Measurements from ENCODE around the gene S100Z. TPM values are rescaled to one million over a fixed set of nuclear protein-coding genes. Genes with fewer than 3 reads are reported as not detected.

The S100Z gene
- total RNA-seq, 1 experiment from 2014 or later = not detected

DNA sequence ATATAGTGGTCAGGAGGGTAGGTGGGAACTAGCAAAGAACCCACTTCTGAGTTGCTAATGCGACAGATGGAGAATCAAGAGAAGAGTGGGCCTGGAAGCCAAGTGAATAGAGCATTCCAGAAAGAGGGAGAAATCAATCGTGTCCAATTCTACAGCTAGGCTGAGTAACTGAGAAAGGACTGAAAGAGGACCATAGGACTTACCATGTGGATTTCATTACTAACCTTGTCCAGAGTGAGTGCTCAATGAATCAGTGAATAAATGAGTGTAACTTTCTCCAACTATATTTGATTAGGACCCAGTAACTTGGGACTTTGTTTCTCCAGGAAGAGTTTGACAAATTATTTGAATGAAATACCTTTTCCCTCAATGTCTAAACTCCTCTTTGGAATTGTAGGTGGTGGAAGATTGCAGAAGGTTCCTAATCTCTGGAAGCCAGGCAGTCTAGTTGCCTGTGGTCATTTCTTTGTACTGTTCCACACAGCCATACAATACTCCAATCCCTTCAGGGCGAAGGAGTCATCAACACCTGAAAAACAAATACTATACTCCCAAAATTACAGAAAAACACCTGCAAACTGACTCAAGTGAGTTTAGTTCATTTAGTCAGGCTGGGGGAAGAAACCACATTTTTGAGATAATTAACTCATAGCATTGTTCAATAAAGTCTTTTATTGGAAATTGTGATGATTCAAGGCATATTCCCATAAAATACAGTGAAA lies 33.5 kb upstream of the S100Z start:
- peaks cover 33% of the 10 kb centered on the region for H3K36me3 Mint-ChIP-seq (ENCODE audit: insufficient read depth, unreplicated experiment)
- intact Hi-C loops (cut with micrococcal nuclease; ENCODE audit: unreplicated experiment) = no loop called here
- no TSS peak for BruUV-seq (replicated peaks)
- no peak overlapping the region for H3K4me3 Mint-ChIP-seq (ENCODE audit: low read depth, unreplicated experiment)
- peaks cover 18% of the 10 kb centered on the region for H3K4me1 Mint-ChIP-seq (ENCODE audit: low read depth, unreplicated experiment)
- TF ChIP-seq, protein P1, sequence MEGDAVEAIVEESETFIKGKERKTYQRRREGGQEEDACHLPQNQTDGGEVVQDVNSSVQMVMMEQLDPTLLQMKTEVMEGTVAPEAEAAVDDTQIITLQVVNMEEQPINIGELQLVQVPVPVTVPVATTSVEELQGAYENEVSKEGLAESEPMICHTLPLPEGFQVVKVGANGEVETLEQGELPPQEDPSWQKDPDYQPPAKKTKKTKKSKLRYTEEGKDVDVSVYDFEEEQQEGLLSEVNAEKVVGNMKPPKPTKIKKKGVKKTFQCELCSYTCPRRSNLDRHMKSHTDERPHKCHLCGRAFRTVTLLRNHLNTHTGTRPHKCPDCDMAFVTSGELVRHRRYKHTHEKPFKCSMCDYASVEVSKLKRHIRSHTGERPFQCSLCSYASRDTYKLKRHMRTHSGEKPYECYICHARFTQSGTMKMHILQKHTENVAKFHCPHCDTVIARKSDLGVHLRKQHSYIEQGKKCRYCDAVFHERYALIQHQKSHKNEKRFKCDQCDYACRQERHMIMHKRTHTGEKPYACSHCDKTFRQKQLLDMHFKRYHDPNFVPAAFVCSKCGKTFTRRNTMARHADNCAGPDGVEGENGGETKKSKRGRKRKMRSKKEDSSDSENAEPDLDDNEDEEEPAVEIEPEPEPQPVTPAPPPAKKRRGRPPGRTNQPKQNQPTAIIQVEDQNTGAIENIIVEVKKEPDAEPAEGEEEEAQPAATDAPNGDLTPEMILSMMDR (IDR thresholded peaks at IDR 0.05; ENCODE audit: unreplicated experiment) = no peak
- DNase-seq = no peak
- H3K27me3 Mint-ChIP-seq (ENCODE audit: unreplicated experiment) = no peaks in the 10 kb centered on the region
- CTCF ChIA-PET = interaction anchor here (0.9 to 1.2 kb wide), 4 partner anchors 9 to 26 kb away, joined by 3 to 6 read pairs (median 4); no protein-coding TSS in a partner anchor
- no peak overlapping the region for H3K27ac Mint-ChIP-seq (ENCODE audit: unreplicated experiment)
- H3K9me3 Mint-ChIP-seq (ENCODE audit: low read depth, unreplicated experiment) = no peaks in the 10 kb centered on the region

DNA sequence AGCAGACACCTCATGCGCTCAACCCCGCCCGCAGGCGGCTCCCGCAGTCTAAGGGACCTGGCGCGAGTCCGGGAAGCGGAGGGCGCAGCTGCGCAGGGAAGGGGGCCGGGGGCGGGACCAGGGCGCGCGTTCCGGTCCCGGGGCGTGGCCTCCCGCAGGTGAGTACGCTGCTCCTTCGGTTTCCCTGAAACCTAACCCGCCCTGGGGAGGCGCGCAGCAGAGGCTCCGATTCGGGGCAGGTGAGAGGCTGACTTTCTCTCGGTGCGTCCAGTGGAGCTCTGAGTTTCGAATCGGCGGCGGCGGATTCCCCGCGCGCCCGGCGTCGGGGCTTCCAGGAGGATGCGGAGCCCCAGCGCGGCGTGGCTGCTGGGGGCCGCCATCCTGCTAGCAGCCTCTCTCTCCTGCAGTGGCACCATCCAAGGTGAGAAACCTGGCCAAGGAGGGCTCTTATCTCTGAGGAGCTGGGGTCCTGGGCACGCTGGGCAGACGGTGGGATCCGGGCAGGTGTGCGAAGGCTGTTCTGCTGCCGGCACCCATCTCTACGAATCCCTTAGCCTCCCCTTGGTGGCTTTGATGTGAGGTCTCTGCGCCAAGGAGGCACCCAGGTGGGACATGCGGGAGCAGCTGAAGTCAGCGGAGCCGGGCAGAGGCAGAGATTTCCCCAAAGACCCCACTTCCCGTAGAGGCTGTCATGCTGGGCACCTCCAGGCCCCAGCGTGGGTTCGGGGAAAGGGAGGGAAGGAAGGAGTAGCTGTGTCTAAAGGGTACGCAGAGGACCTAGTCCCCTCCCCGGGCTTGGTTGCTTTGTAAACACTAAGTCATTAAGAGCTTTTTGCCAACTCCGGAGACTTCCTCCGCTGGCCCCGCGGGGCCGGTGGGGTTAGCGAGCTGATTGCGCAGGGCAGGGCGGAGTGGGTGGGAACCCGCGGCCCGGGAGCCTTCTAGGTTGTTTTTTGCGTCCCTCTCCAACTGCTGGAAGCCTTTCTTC lies 30.7 kb upstream of the S100Z start, which contains the start of gene F2RL1:
Gene F2RL1, plus strand, starts transcription at position 187 of the 988 bp plus-strand sequence. Its CDS starts 153 bp downstream, at position 340.
- Mint-ChIP-seq H3K4me1 (ENCODE audit: low read depth, unreplicated experiment) (peaks cover 30% of the 10 kb centered on the region), H3K27me3 (ENCODE audit: unreplicated experiment) (no peaks in the 10 kb centered on the region), H3K36me3 (ENCODE audit: insufficient read depth, unreplicated experiment) (peaks cover 60% of the 10 kb centered on the region), H3K9me3 (ENCODE audit: low read depth, unreplicated experiment) (no peaks in the 10 kb centered on the region), H3K27ac (ENCODE audit: unreplicated experiment) (peak within 1 kb of the TSS; percentile 93), H3K4me3 (ENCODE audit: low read depth, unreplicated experiment) (peak within 1 kb of the TSS; percentile 99)
- CTCF ChIA-PET = interaction anchor here (0.6 to 2.2 kb wide), 7 partner anchors 12 to 49 kb away, joined by 3 to 9 read pairs (median 4); no protein-coding TSS in a partner anchor
- no TSS peak for BruUV-seq (replicated peaks)
- TF ChIP-seq, protein P1 (IDR thresholded peaks at IDR 0.05; ENCODE audit: unreplicated experiment) = no peak
- intact Hi-C loops (cut with micrococcal nuclease; ENCODE audit: unreplicated experiment) = no loop called here
- peak; percentile 96 for DNase-seq

GRCh38 chr5:76819851-76820525 lies 29.8 kb upstream of the S100Z start:
- no peaks in the 10 kb centered on the region for H3K27me3 Mint-ChIP-seq (ENCODE audit: unreplicated experiment)
- peak overlapping the region; percentile 93 for H3K27ac Mint-ChIP-seq (ENCODE audit: unreplicated experiment)
- peaks cover 30% of the 10 kb centered on the region for H3K4me1 Mint-ChIP-seq (ENCODE audit: low read depth, unreplicated experiment)
- peak; percentile 24 for DNase-seq
- peak overlapping the region; percentile 99 for H3K4me3 Mint-ChIP-seq (ENCODE audit: low read depth, unreplicated experiment)
- no peaks in the 10 kb centered on the region for H3K9me3 Mint-ChIP-seq (ENCODE audit: low read depth, unreplicated experiment)
- BruUV-seq (replicated peaks) = no TSS peak
- CTCF ChIA-PET = interaction anchor here (1.1 to 2.2 kb wide), 2 partner anchors 45 to 48 kb away, joined by 3 to 9 read pairs; no protein-coding TSS in a partner anchor
- intact Hi-C loops (cut with micrococcal nuclease; ENCODE audit: unreplicated experiment) = loop anchor here (2.0 kb wide), 1 partner anchor 35 kb away; no protein-coding TSS in a partner anchor
- TF ChIP-seq, protein P1 (IDR thresholded peaks at IDR 0.05; ENCODE audit: unreplicated experiment) = no peak
- H3K36me3 Mint-ChIP-seq (ENCODE audit: insufficient read depth, unreplicated experiment) = peaks cover 60% of the 10 kb centered on the region

DNA sequence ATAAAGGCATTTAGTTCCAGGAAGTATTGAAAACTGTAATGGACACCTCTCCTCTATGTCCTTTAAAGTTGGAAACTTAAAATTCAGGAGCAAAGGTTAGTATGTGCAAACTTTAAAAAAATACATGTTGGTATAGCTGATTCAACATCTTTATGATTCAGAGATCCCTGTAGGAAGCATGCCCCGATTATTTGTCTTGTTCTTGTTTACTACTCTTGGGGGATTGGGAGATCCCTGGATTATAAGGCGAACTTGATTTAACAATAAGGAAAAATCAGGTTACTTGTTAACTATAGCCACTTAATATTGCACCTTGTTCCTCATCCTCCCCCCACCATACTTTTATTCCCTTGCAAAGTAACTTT lies 29.3 kb upstream of the S100Z start:
- TSS peak; percentile 29 for BruUV-seq (replicated peaks)
- peaks cover 35% of the 10 kb centered on the region for H3K4me1 Mint-ChIP-seq (ENCODE audit: low read depth, unreplicated experiment)
- intact Hi-C loops (cut with micrococcal nuclease; ENCODE audit: unreplicated experiment) = loop anchor here (2.0 kb wide), 1 partner anchor 36 kb away; no protein-coding TSS in a partner anchor
- peaks cover 60% of the 10 kb centered on the region for H3K36me3 Mint-ChIP-seq (ENCODE audit: insufficient read depth, unreplicated experiment)
- TF ChIP-seq, protein P1 (IDR thresholded peaks at IDR 0.05; ENCODE audit: unreplicated experiment) = no peak
- DNase-seq = no peak
- CTCF ChIA-PET = interaction anchor here (0.6 to 2.2 kb wide), 2 partner anchors 46 to 662 kb away, joined by 6 to 9 read pairs; no protein-coding TSS in a partner anchor
- peak overlapping the region; percentile 99 for H3K4me3 Mint-ChIP-seq (ENCODE audit: low read depth, unreplicated experiment)
- no peaks in the 10 kb centered on the region for H3K27me3 Mint-ChIP-seq (ENCODE audit: unreplicated experiment)
- peak overlapping the region; percentile 93 for H3K27ac Mint-ChIP-seq (ENCODE audit: unreplicated experiment)
- H3K9me3 Mint-ChIP-seq (ENCODE audit: low read depth, unreplicated experiment) = no peaks in the 10 kb centered on the region

Measured in Calu3 (cell line).